Measurements from ENCODE around the gene TROAP. TPM values are rescaled to one million over a fixed set of nuclear protein-coding genes. Genes with fewer than 3 reads are reported as not detected.

TROAP gene
- total and polyA plus RNA-seq, 2 donors from 2014 or later, result 1.0 to 1.5 TPM

- Histone ChIP-seq H3K4me1 (ENCODE audit: control insufficient read depth in 2 of 3, insufficient read depth in 2 of 3, low read depth in 1 of 3, low read length in 3 of 3) (peaks cover 0 to 2% (median 0%) of the 10 kb centered on the region in 3 donors), H3K4me3 (ENCODE audit: low read length in 3 of 3) (no peak overlapping the region), H3K9ac (ENCODE audit: low read length in 3 of 3) (no peak overlapping the region), H3K27ac (ENCODE audit: low read depth in 2 of 2, low read length in 2 of 2) (no peak overlapping the region), H3K36me3 (ENCODE audit: control insufficient read depth in 2 of 3, insufficient read depth in 3 of 3, low read length in 3 of 3) (no peaks in the 10 kb centered on the region), H3K27me3 (ENCODE audit: control insufficient read depth, insufficient read depth, low read length) (no peaks in the 10 kb centered on the region), H3K9me3 (ENCODE audit: control insufficient read depth in 2 of 3, insufficient read depth in 1 of 3, low read length in 3 of 3) (no peaks in the 10 kb centered on the region)
- FAIRE-seq, result no peak
- TF ChIP-seq CTCF (IDR thresholded peaks at IDR 0.05; ENCODE audit: borderline replicate concordance, extremely low read depth, insufficient read depth), result no peak
- intact Hi-C loops (cut with DNase I), result no loop called here
- DNase-seq, result peak in 1 of 5 donors; percentile 35
Observed at GRCh38 chr12:49287876-49288275, 35.2 kb upstream of the TROAP start.

- H3K4me3 ChIP-seq (ENCODE audit: low read length in 3 of 3), result no peak overlapping the region
- TF ChIP-seq CTCF (IDR thresholded peaks at IDR 0.05; ENCODE audit: borderline replicate concordance, extremely low read depth, insufficient read depth), result peak; percentile 86
- no peak overlapping the region for H3K27ac ChIP-seq (ENCODE audit: low read depth in 2 of 2, low read length in 2 of 2)
- H3K9me3 ChIP-seq (ENCODE audit: control insufficient read depth in 2 of 3, insufficient read depth in 1 of 3, low read length in 3 of 3), result no peaks in the 10 kb centered on the region
- DNase-seq (peak in 4 of 5 donors; percentile 35 to 75 (median 68)), FAIRE-seq (peak; percentile 85)
- H3K36me3 ChIP-seq (ENCODE audit: control insufficient read depth in 2 of 3, insufficient read depth in 3 of 3, low read length in 3 of 3), result no peaks in the 10 kb centered on the region
- H3K4me1 ChIP-seq (ENCODE audit: control insufficient read depth in 2 of 3, insufficient read depth in 2 of 3, low read depth in 1 of 3, low read length in 3 of 3), result peaks cover 0 to 2% (median 0%) of the 10 kb centered on the region in 3 donors
- no peaks in the 10 kb centered on the region for H3K27me3 ChIP-seq (ENCODE audit: control insufficient read depth, insufficient read depth, low read length)
- H3K9ac ChIP-seq (ENCODE audit: low read length in 3 of 3), result no peak overlapping the region
- intact Hi-C loops (cut with DNase I), result no loop called here
Observed at GRCh38 chr12:49288412-49288853, 34.6 kb upstream of the TROAP start.

GRCh38 chr12:49288922-49289555 lies 34.0 kb upstream of the TROAP start:
- Histone ChIP-seq H3K4me3 (ENCODE audit: low read length in 3 of 3) (no peak overlapping the region), H3K27me3 (ENCODE audit: control insufficient read depth, insufficient read depth, low read length) (no peaks in the 10 kb centered on the region), H3K27ac (ENCODE audit: low read depth in 2 of 2, low read length in 2 of 2) (no peak overlapping the region), H3K4me1 (ENCODE audit: control insufficient read depth in 2 of 3, insufficient read depth in 2 of 3, low read depth in 1 of 3, low read length in 3 of 3) (peaks cover 0 to 2% (median 0%) of the 10 kb centered on the region in 3 donors), H3K9me3 (ENCODE audit: control insufficient read depth in 2 of 3, insufficient read depth in 1 of 3, low read length in 3 of 3) (no peaks in the 10 kb centered on the region), H3K36me3 (ENCODE audit: control insufficient read depth in 2 of 3, insufficient read depth in 3 of 3, low read length in 3 of 3) (no peaks in the 10 kb centered on the region), H3K9ac (ENCODE audit: low read length in 3 of 3) (no peak overlapping the region)
- no peak for FAIRE-seq
- TF ChIP-seq CTCF (IDR thresholded peaks at IDR 0.05; ENCODE audit: borderline replicate concordance, extremely low read depth, insufficient read depth), result no peak
- intact Hi-C loops (cut with DNase I), result no loop called here
- DNase-seq, result peak in 1 of 5 donors; percentile 52

GRCh38 chr12:49292729-49293055 lies 30.4 kb upstream of the TROAP start:
- H3K9ac ChIP-seq (ENCODE audit: low read length in 3 of 3), result no peak overlapping the region
- TF ChIP-seq CTCF (IDR thresholded peaks at IDR 0.05; ENCODE audit: borderline replicate concordance, extremely low read depth, insufficient read depth), result no peak
- DNase-seq, result no peak
- H3K36me3 ChIP-seq (ENCODE audit: control insufficient read depth in 2 of 3, insufficient read depth in 3 of 3, low read length in 3 of 3), result no peaks in the 10 kb centered on the region
- H3K4me1 ChIP-seq (ENCODE audit: control insufficient read depth in 2 of 3, insufficient read depth in 2 of 3, low read depth in 1 of 3, low read length in 3 of 3), result peaks cover 0 to 17% (median 0%) of the 10 kb centered on the region in 3 donors
- H3K4me3 ChIP-seq (ENCODE audit: low read length in 3 of 3), result no peak overlapping the region
- H3K9me3 ChIP-seq (ENCODE audit: control insufficient read depth in 2 of 3, insufficient read depth in 1 of 3, low read length in 3 of 3), result no peaks in the 10 kb centered on the region
- H3K27me3 ChIP-seq (ENCODE audit: control insufficient read depth, insufficient read depth, low read length), result peaks cover 19% of the 10 kb centered on the region
- intact Hi-C loops (cut with DNase I), result no loop called here
- H3K27ac ChIP-seq (ENCODE audit: low read depth in 2 of 2, low read length in 2 of 2), result no peak overlapping the region
- no peak for FAIRE-seq

Data from kidney (tissue), 14 donors.